Activated CD8-positive, alpha-beta memory T cell treated with anti-CD3 and anti-CD28 coated beads, Interleukin-2, amount 50 U/mL, for 48 hours (primary cell): ENCODE measurements around the gene MAD1L1.

Experiments
- DNase-seq: peaks from one replicate; pipeline ENCODE4 v3.0.0-alpha.2; 2020

Gene MAD1L1

DNA sequence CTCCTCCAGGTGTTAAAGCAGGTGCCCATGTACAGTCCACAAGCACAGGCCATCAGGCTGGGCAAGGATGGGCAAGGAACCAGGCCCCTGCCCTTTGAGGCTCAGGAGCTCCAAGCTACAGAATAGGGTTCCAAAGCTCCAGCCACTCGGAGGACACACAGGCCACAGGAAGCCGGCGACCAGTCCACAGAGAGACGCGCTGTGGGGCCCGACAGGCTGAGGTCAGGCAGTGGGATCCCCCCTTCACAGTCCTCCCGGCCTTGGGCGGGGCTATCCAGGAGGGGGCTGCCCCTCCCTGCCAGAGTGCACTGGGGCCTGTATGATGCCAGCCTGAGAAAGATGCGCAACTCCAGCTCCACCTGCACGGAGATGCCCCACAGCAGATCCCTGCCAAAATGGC is 34.0 kb downstream of the MAD1L1 start:
- DNase-seq: peak; percentile 42

DNA sequence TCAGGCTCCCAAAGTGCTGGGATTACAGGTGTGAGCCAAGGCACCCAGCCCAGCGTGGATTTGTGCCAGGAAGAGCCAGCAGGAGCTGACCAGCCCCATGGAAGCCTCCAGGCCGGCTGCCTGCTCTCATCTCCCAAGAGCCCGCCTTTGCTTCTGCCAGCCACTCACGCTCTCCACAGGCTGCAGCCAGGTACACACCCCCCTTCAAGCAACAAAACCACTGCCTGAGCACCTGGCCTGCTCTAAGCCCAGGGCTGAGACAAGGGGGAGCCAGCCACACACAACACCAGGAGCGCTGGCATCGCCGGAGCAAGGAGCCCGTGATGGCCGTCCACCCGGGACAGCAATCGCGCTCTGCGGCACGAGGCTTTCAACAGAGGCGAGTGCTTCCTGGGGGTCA is 34.5 kb downstream of the MAD1L1 start:
- peak; percentile 38 for DNase-seq

- DNase-seq: peak; percentile 44
Observed at GRCh38 chr7:2197436-2198155, 35.1 kb downstream of the MAD1L1 start.

GRCh38 chr7:2196381-2197378 is 36.1 kb downstream of the MAD1L1 start:
- peak; percentile 46 for DNase-seq

DNA sequence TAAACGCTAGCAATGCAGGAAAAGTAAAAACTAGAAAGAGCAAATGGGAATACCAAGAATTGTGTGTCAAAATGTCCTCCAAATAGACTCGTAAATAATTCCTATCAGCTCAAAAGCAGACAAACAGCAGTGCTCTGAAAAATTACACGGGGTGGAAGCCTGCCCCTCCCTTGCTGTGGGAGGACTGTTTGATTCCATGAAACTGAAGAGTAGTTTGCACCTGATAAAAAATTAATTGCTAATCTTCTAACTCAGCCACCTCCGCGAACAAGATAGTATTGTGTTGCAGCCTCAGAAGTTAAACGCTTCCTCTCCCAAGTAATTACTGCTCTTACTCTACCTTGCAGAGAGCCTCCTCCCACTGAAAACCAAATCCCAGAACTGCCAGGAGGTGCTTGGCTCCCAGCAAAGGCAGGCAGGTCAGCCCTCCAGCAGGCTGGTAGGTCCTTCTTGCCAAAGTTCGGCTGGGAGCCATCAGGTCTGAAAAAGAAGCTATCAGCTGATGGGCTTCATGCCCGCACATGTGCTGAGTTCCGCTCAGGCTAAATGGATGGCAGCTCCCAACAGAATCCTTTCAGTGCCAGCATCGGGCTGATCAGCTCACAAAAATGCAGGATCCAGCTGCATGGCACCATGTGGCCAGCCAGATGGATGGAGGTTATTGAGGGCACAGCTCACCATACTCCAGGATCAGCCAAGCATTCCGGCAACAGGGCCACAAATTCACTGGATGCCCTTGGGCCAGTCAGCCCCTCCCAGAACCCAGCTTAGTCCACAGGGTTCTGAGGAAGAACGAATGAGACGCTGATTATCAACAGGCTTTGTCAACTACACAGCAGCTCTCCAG is 37.1 kb downstream of the MAD1L1 start:
- peak; percentile 43 for DNase-seq

DNA sequence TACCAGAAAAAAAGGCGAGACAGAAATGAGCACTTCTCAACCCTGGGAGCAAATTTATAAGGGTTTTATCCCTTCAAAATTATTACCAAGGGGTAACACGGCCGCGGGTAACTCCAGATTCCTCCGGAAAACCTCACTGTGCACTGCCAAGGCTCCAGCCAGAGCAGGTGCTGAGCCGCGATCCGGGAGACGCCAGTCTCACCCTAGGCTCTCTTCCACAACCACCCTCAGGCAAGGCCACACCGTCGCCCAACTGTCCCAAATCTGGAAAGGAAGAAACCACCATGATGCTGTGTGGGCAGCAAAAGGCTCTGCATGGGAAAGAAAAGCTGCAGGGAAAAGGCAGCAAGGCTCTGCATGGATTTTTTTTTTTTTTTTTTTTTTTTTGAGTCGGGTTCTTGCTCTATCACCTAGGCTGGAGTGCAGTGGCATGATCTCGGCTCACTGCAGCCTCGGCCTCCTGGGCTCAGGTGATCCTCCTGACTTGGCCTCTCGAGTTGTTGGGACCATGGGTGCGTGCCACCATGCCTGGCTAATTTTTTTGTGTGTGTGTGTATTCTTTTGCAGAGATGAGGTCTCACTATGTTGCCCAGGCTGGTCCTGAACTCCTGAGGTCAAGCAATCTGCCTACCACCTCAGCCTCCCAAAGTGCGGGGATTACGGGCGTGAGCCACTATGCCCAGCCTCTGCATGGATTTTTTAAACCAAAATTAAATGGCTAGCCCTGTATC is 39.0 kb downstream of the MAD1L1 start:
- peak; percentile 33 for DNase-seq

DNA sequence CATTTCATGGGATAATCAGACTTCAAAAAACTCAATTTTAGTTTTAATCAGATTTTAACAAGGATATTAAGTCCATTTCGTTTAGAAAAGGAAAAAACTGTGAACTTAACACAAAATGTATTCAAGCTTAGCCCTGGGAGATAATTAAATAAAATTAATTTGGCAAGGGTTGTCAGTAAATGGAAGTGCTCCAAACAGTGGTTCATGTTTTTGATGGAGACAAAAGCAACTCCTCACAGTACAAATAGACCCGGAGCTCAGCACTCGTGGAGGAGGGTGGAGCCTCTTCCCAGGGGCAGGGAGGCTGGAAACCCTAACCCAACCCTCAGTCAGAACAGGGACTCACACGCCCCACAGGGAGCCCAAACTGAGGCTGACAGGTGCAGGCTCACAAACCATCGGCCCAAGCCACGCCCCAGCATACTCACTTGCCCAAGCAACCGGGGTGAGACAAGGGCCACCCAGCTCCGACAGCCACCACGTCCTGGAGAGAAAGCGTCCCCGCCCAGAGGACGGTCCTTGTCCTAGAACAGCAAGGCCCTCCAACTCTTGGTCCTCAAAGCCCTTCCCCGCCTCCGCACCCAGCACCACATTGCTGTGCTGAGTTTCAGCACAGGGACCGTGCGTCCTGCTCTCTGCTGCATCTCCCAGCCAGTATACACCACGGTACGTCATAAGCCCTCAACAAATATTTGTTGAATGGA is 39.8 kb downstream of the MAD1L1 start:
- peak; percentile 42 for DNase-seq

GRCh38 chr7:2191016-2191415 is 41.7 kb downstream of the MAD1L1 start:
- DNase-seq: no peak

DNA sequence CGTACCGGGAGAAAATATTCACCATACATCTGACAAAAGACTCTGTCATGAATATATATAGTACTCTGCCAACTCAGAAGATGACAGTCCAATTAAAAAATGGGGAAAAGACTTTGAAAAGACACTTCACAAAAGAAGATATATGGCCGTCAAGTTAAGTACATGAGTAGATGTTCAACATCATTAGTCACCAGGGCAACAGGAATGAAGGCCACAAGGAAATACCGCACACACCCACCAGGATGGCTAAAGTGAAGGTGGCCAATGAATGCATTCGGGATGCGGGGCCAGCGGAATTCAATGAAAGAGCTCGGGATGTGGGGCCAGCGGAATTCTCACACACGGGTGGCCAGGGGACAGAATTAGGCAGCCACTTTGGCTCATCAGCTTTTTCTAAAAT is 42.2 kb downstream of the MAD1L1 start:
- DNase-seq: no peak

- no peak for DNase-seq
Observed at GRCh38 chr7:2186166-2186565, 46.6 kb downstream of the MAD1L1 start.

DNA sequence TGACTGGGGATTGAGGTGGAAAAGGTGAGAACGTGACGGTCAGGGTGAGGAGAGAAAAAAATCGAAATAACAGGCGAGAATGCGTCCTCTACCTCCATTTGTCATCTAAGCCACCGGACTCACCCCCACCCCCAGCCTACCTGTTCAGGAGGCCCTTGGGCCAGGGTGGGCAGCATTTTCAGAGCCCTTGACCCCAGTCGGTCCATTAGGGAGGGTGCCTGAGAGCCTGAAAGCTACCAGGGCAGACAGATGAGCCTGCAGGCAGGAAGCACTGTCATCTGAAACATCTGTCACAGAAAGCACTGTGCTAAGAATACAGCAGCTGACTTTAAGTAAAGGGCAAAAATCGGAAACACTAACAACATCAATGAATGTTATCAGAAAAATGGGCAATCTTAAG is 47.0 kb downstream of the MAD1L1 start:
- DNase-seq: no peak

GRCh38 chr7:2182461-2182860 is 50.3 kb downstream of the MAD1L1 start:
- no peak for DNase-seq

DNA sequence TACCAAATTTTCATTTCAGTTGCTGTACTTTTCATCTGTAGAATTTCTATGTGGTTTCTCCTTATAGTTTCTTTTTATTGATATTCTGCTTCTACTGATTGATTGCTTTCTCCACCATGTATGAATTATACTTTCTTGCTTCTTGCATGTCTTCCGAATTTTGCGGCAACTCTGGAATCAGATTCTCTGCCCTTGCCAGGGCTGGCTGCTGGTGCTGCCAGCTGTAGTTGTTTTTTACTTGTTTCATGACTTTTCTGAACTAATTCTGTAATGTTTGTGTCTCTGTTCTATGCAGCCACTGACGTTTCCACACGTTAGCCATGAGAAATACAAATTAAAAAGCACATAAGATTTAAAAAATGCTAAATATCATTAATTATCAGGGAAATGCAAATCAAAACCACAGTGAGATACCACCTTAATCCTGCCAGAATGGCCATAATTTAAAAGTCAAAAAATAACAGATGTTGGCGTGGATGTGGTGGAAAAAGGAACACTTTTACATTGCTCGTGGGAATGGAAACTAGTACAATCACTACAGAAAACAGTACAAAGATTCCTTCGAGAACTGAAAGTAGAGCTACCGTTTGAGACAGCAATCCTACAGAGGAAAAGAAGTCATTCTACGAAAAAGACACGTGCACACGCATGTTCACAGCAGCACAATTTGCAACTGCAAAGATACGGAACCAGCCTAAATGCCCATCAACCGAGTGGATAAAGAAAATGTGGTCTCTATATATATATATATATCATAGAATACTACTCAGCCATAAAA is 51.5 kb downstream of the MAD1L1 start:
- no peak for DNase-seq

DNA sequence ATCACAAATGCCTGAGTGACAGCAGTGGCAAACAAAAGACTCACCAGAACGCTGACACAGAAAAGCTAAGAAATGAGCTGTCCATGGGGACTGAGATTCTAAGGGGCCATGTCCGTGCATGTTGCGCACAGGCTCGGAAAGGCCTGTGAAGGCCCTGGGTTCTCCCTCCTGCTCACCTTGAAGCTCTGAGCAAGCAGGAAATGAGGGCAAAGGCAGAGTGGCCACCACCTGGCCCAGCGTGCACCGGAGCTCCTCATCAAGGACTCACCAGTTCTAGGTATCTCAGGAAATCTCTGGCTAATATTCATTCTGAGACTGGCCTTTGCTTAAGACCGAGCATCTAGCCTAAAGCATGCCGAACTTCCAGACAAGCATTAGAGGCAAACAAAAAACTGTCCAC is 52.7 kb downstream of the MAD1L1 start:
- DNase-seq: no peak

- DNase-seq: no peak
Observed at GRCh38 chr7:2175514-2175913, 57.2 kb downstream of the MAD1L1 start.

DNA sequence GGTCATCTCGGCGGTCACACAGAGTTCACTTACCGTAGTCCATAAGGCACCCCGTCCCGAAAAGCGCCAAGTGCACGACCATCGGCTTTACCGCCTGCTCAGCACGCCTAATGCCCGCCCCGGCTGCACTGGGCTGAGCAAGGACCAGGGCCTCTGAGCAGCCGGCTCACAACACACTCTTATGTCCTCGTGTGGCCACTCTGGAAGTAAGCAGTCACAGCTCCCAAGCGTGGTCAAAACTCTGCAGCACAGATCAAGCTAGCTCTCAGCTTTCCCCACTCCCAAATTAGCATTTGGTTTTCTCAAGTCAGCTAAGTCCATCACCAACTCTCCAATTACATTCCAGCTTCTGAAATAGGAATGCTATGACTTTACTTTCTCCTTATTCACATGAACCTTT is 57.7 kb downstream of the MAD1L1 start:
- no peak for DNase-seq

- no peak for DNase-seq
Observed at GRCh38 chr7:2173189-2173827, 59.4 kb downstream of the MAD1L1 start.

GRCh38 chr7:2172311-2173188 is 60.2 kb downstream of the MAD1L1 start:
- no peak for DNase-seq

- no peak for DNase-seq
Observed at GRCh38 chr7:2171855-2172254, 60.9 kb downstream of the MAD1L1 start.
